ENCODE results near the gene PRRC2C. TPM values are rescaled to one million over a fixed set of nuclear protein-coding genes. Genes with fewer than 3 reads are reported as not detected.
A peak's percentile ranks its signal among the peaks of the same experiment; 100 is the strongest.

The PRRC2C gene
- total RNA-seq, 1 experiment from 2014 or later, result 267 TPM

DNA sequence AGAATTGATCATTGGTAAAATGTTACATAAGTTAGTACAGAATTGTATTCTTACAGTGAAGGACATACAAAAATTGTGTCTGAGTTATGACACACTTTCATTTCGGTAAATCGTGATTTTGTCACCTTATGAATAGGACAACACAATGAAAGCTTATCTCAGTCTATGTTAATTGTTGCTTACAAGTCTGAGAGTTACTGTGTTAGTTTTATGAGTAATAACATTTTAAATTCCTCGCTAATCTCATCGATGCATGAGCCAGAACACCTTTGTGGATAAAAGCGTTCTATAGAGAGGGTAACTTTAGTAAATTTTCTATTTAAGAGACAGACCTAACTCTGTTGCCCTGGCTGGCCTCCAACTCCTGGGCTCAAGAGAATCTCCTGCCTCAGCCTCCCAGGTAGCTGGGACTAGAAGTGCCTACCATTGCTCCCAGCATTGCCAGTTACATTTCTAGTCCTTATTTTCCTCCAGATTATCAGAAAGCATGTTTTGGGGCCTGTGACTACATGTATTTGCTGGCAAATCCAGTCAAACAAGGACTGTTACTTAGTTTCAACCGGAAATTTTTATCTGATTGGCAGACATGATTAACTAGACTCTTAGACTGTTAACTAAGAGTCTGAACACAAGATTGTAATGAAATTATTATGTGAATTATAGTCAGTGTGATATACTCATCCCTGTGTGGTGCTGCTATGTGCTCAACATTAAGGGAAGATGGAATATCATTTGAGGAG, 3.0 kb downstream of the PRRC2C start:
- Histone ChIP-seq H2BK12ac (ENCODE audit: insufficient read length, low read depth, low read length) (no peak overlapping the region), H2BK15ac (ENCODE audit: low read depth, low read length) (no peak overlapping the region), H2BK20ac (ENCODE audit: low read depth, low read length, poor library complexity, severe bottlenecking) (no peak overlapping the region), H3K23ac (ENCODE audit: insufficient read length, low read depth, low read length) (no peak overlapping the region), H4K8ac (replicated peaks; ENCODE audit: insufficient read length, low read depth, low read length) (no peak overlapping the region), H4K91ac (ENCODE audit: insufficient read length, low read depth, low read length) (no peak overlapping the region), H3K4ac (ENCODE audit: low read depth, low read length) (no peak overlapping the region), H3K9me3 (ENCODE audit: control insufficient read depth, low read depth, low read length) (no peaks in the 10 kb centered on the region), H3K4me2 (ENCODE audit: insufficient read depth, insufficient read length, low read length) (no peak overlapping the region), H3K23me2 (ENCODE audit: insufficient read length, low read depth, low read length, poor library complexity, severe bottlenecking) (peaks cover 6% of the 10 kb centered on the region), H3K27ac (ENCODE audit: insufficient read length, low read depth, low read length) (no peak overlapping the region), H3K79me1 (ENCODE audit: insufficient read depth, low read depth, low read length, poor library complexity, severe bottlenecking) (no peaks in the 10 kb centered on the region), H3K27me3 (ENCODE audit: insufficient read depth, low read length) (no peaks in the 10 kb centered on the region; the same call in 1 of the 2 replicates), H2AK5ac (ENCODE audit: insufficient read length, low read length) (no peak overlapping the region), H3K18ac (ENCODE audit: insufficient read length, low read depth, low read length) (no peak overlapping the region), H4K20me1 (ENCODE audit: control insufficient read depth, insufficient read depth, insufficient read length) (no peaks in the 10 kb centered on the region), H3K4me1 (ENCODE audit: insufficient read depth, low read length) (no peaks in the 10 kb centered on the region), H2AFZ (ENCODE audit: low read length) (no peak overlapping the region), H3K9ac (ENCODE audit: extremely low read depth, insufficient read length, low read length) (no peak overlapping the region), H3K14ac (ENCODE audit: insufficient read depth, low read length) (no peak overlapping the region), H2BK5ac (ENCODE audit: insufficient read length, low read length) (no peak overlapping the region), H3T11ph (ENCODE audit: low read length) (no peak overlapping the region), H4K5ac (ENCODE audit: insufficient read length, low read depth, low read length) (no peak overlapping the region), H2BK120ac (ENCODE audit: low read depth, low read length, poor library complexity, severe bottlenecking) (no peak overlapping the region), H3K79me2 (ENCODE audit: insufficient read depth, low read length) (peaks cover 68% of the 10 kb centered on the region), H3K56ac (ENCODE audit: insufficient read length, low read depth, low read length) (no peak overlapping the region)
- Mint-ChIP-seq H3K27me3 (ENCODE audit: low read depth) (no peaks in the 10 kb centered on the region), H3K27ac (no peak overlapping the region), H3K36me3 (ENCODE audit: insufficient read depth in 1 of 3, low read depth in 3 of 3) (peaks cover 2 to 13% (median 13%) of the 10 kb centered on the region in 3 experiments; a peak in 6 of 7 replicates), H3K4me3 (peak overlapping the region; percentile 25 to 64; a peak in 3 of 5 replicates), H3K4me1 (peaks cover 44 to 48% of the 10 kb centered on the region in 2 experiments), H3K9me3 (no peaks in the 10 kb centered on the region)
- WGBS (ENCODE audit: extremely low coverage, insufficient read length, low lambda C conversion rate), result no CpG with 5 or more reads among the region's 6 CpGs
- no peak for DNase-seq
- TF ChIP-seq, protein P1, sequence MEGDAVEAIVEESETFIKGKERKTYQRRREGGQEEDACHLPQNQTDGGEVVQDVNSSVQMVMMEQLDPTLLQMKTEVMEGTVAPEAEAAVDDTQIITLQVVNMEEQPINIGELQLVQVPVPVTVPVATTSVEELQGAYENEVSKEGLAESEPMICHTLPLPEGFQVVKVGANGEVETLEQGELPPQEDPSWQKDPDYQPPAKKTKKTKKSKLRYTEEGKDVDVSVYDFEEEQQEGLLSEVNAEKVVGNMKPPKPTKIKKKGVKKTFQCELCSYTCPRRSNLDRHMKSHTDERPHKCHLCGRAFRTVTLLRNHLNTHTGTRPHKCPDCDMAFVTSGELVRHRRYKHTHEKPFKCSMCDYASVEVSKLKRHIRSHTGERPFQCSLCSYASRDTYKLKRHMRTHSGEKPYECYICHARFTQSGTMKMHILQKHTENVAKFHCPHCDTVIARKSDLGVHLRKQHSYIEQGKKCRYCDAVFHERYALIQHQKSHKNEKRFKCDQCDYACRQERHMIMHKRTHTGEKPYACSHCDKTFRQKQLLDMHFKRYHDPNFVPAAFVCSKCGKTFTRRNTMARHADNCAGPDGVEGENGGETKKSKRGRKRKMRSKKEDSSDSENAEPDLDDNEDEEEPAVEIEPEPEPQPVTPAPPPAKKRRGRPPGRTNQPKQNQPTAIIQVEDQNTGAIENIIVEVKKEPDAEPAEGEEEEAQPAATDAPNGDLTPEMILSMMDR (conservative IDR thresholded peaks at IDR 0.05), result no peak
